Duodenal mucosa (tissue), 2 donors: ENCODE measurements around the gene FGF2.
"Not testable (repeated sequence)": the region's sequence is repeated elsewhere in the genome, so short reads cannot be mapped to it uniquely, and the experiment has no call there.

Experiments used
- H3K27ac ChIP-seq: one replicate; pipeline ENCODE4 v1.7.0; 2013; ENCODE audit warnings: low read depth, low read length
- H3K27me3 ChIP-seq, 2 donors: one replicate each; pipeline ENCODE4 v1.7.0; 2013; ENCODE audit warnings: low read length in 2 of 2, control low read depth in 1 of 2; ENCODE audit not compliant: insufficient read depth in 2 of 2, control insufficient read depth in 1 of 2
- H3K36me3 ChIP-seq, 2 donors: one replicate each; pipeline ENCODE4 v1.7.0; 2013; ENCODE audit warnings: low read length in 2 of 2, control low read depth in 1 of 2; ENCODE audit not compliant: insufficient read depth in 2 of 2, control insufficient read depth in 1 of 2
- H3K4me1 ChIP-seq, 2 donors: one replicate each; pipeline ENCODE4 v1.7.0; 2013; ENCODE audit warnings: low read length in 2 of 2, control low read depth in 1 of 2; ENCODE audit not compliant: insufficient read depth in 2 of 2, control insufficient read depth in 1 of 2
- H3K4me3 ChIP-seq, 2 donors: one replicate each; pipeline ENCODE4 v1.7.0; 2013; ENCODE audit warnings: low read length in 2 of 2, low read depth in 1 of 2
- H3K9ac ChIP-seq, 2 donors: one replicate each; pipeline ENCODE4 v1.7.0; 2013; ENCODE audit warnings: low read length in 2 of 2, low read depth in 1 of 2
- H3K9me3 ChIP-seq, 2 donors: one replicate each; pipeline ENCODE4 v1.7.0; 2013; ENCODE audit warnings: low read length in 2 of 2, control low read depth in 1 of 2; ENCODE audit not compliant: control insufficient read depth in 1 of 2

Gene FGF2

DNA sequence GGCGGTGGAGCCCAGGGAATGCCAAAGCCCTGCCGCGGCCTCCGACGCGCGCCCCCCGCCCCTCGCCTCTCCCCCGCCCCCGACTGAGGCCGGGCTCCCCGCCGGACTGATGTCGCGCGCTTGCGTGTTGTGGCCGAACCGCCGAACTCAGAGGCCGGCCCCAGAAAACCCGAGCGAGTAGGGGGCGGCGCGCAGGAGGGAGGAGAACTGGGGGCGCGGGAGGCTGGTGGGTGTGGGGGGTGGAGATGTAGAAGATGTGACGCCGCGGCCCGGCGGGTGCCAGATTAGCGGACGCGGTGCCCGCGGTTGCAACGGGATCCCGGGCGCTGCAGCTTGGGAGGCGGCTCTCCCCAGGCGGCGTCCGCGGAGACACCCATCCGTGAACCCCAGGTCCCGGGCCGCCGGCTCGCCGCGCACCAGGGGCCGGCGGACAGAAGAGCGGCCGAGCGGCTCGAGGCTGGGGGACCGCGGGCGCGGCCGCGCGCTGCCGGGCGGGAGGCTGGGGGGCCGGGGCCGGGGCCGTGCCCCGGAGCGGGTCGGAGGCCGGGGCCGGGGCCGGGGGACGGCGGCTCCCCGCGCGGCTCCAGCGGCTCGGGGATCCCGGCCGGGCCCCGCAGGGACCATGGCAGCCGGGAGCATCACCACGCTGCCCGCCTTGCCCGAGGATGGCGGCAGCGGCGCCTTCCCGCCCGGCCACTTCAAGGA is at the start of gene FGF2:
Gene FGF2 (plus strand): TSS at position 279 of the 705 bp plus-strand sequence. CDS start 344 bp downstream, at position 623.
- peak within 1 kb of the TSS; percentile 72 to 75 for H3K4me3 ChIP-seq
- H3K27me3 ChIP-seq: peaks cover 26 to 39% of the 10 kb centered on the region in 2 donors
- peak within 1 kb of the TSS; percentile 37 for H3K27ac ChIP-seq
- no peaks in the 10 kb centered on the region for H3K36me3 ChIP-seq
- H3K9me3 ChIP-seq: no peaks in the 10 kb centered on the region
- peak within 1 kb of the TSS; percentile 45 to 49 for H3K9ac ChIP-seq
- peaks cover 0 to 7% of the 10 kb centered on the region in 2 donors for H3K4me1 ChIP-seq

DNA sequence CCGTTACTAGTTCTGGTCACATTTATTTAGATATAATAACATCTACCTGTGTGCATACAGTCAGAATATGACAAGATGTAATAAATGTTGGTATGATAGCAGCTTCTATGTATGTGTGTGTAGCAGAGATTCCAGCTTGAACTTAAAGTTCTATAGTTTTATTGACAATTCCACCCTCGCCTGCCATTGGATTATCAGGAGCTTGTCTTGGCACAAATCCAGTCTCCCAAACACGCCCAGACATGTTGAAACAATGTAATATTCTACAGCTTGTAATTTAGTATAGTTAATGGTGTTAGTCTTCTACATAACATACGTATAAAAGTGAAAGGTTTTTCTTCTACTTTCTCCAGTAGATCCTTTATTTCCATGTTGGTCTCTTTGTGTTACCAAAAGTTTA is 49.7 kb upstream of the FGF2 start:
- Histone ChIP-seq H3K4me3 (no peak overlapping the region), H3K27ac (no peak overlapping the region), H3K9me3 (no peaks in the 10 kb centered on the region), H3K9ac (no peak overlapping the region), H3K27me3 (peaks cover 0 to 3% of the 10 kb centered on the region in 2 donors), H3K4me1 (no peaks in the 10 kb centered on the region), H3K36me3 (no peaks in the 10 kb centered on the region)

- Histone ChIP-seq H3K9me3 (no peaks in the 10 kb centered on the region), H3K4me1 (no peaks in the 10 kb centered on the region), H3K4me3 (no peak overlapping the region), H3K27me3 (peaks cover 0 to 3% of the 10 kb centered on the region in 2 donors), H3K27ac (no peak overlapping the region), H3K36me3 (no peaks in the 10 kb centered on the region), H3K9ac (no peak overlapping the region)
Observed at GRCh38 chr4:122777846-122778673, 48.6 kb upstream of the FGF2 start.

DNA sequence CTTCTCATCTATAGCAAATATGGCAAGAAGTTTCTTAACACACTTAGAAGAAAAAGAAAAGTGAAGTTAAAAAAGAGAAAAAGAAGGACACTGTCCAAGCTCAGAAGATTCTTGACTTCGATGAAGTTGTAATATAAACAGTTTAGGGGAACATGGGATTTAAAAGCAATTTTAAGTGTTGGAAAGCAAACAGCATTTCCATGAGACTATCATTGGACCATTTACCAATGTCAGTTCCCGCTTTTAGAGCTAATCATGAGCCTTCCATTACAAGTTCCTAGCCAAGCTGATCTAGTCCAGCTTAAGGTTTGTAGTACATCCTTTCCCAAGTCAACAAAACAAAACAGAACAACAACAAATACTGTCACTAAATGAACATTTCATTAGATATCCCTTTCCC is 45.1 kb upstream of the FGF2 start:
- Histone ChIP-seq H3K36me3 (no peaks in the 10 kb centered on the region), H3K4me1 (no peaks in the 10 kb centered on the region)

GRCh38 chr4:122783301-122784215 is 43.1 kb upstream of the FGF2 start:
- Histone ChIP-seq H3K9ac (no peak overlapping the region), H3K9me3 (no peaks in the 10 kb centered on the region), H3K36me3 (no peaks in the 10 kb centered on the region), H3K27me3 (peaks cover 0 to 3% of the 10 kb centered on the region in 2 donors), H3K27ac (no peak overlapping the region), H3K4me3 (no peak overlapping the region), H3K4me1 (no peaks in the 10 kb centered on the region)

More for the DNA sequence above, 45.1 kb upstream of the FGF2 start:
- Histone ChIP-seq H3K9me3 (no peaks in the 10 kb centered on the region), H3K4me3 (no peak overlapping the region), H3K9ac (no peak overlapping the region), H3K27me3 (peaks cover 0 to 3% of the 10 kb centered on the region in 2 donors), H3K27ac (no peak overlapping the region)

DNA sequence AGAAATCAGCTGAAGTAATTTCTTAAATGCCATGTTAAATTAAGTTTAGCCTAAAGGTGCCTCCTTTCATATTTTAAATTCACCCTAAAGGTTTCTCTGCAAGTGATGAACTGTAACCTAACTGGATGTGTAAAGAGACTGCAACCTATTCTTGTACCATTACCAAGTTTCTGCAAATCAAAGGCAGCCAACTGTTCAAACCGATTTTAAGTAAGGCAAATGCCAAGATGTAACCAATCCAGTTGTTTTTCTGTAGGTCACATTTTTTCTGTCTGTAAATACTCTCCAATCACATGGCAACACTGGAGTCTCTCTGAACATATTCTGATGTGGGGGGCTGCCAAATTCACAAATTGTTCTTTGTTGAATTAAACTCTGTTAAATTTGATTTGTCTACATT is 42.4 kb upstream of the FGF2 start:
- no peak overlapping the region for H3K9ac ChIP-seq

GRCh38 chr4:122785099-122785498 is 41.5 kb upstream of the FGF2 start:
- Histone ChIP-seq H3K9me3 (no peaks in the 10 kb centered on the region), H3K4me1 (no peaks in the 10 kb centered on the region), H3K27ac (no peak overlapping the region), H3K27me3 (peaks cover 0 to 3% of the 10 kb centered on the region in 2 donors), H3K9ac (no peak overlapping the region), H3K36me3 (no peaks in the 10 kb centered on the region), H3K4me3 (no peak overlapping the region)

More for the DNA sequence above, 42.4 kb upstream of the FGF2 start:
- Histone ChIP-seq H3K27ac (no peak overlapping the region), H3K4me3 (no peak overlapping the region), H3K9me3 (no peaks in the 10 kb centered on the region), H3K4me1 (no peaks in the 10 kb centered on the region), H3K27me3 (peaks cover 0 to 3% of the 10 kb centered on the region in 2 donors), H3K36me3 (no peaks in the 10 kb centered on the region)

DNA sequence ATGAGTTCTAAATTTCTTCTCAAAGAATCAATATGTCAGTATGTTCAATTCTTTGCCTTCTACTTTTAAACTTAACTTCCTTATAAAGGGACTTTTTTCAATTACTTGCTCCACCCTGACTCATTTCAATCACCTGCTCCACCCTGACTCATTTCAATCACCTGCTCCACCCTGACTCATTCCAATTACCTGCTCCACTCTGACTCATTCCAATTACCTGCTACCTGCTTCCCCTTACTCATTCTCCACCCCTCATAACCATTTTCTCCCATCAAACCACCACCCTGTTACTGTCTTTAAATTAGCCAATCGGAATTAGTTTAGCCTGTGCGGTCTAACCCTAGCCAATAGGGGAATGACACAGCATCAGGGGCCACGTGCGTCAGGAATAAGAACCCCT is 40.3 kb upstream of the FGF2 start:
- H3K9me3 ChIP-seq, H3K4me3 ChIP-seq, H3K9ac ChIP-seq, H3K27me3 ChIP-seq, H3K4me1 ChIP-seq, H3K36me3 ChIP-seq, H3K27ac ChIP-seq: not testable (repeated sequence)

DNA sequence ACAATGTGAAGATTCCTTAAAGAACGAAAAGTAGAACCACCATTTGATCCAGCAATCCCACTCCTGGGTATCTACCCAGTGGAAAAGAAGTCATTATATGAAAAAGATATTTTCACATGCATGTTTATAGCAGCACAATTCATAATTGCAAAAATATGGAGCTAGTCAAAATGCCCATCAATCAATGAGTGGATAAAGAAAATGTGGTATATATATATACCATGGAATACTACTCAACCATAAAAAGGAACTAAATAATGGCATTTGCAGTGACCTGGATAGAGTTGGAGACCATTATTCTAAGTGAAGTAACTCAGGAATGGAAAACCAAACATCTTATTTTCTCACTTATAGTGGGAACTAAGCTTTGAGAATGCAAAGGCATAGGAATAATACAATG is 39.7 kb upstream of the FGF2 start:
- H3K9ac ChIP-seq, H3K4me3 ChIP-seq, H3K9me3 ChIP-seq: not testable (repeated sequence)

More for the DNA sequence above, 39.7 kb upstream of the FGF2 start:
- H3K4me1 ChIP-seq, H3K27ac ChIP-seq, H3K36me3 ChIP-seq, H3K27me3 ChIP-seq: not testable (repeated sequence)
